Activated T-helper 17 cell treated with anti-CD3 and anti-CD28 coated beads, Interleukin-2, amount 50 U/mL, for 72 hours (primary cell): ENCODE results near the gene KLHL28. TPM values are rescaled to one million over a fixed set of nuclear protein-coding genes. Genes with fewer than 3 reads are reported as not detected.
A peak's percentile ranks its signal among the peaks of the same experiment; 100 is the strongest.

Source experiments
- ATAC-seq: fragments of 150-1000 bp; cut with Tn5 transposase; replicated peaks from 2 replicates; pipeline ENCODE4 v1.10.0; 2021; ENCODE audit warnings: mild to moderate bottlenecking, moderate library complexity
- H3K27ac Mint-ChIP-seq: one replicate; pipeline ENCODE4 v1.8.0; 2022; ENCODE audit warnings: mixed read lengths
- H3K27me3 Mint-ChIP-seq: one replicate; pipeline ENCODE4 v1.8.0; 2022; ENCODE audit warnings: mixed read lengths
- H3K36me3 Mint-ChIP-seq: one replicate; pipeline ENCODE4 v1.8.0; 2022; ENCODE audit warnings: low read depth, mild to moderate bottlenecking, mixed read lengths
- H3K4me1 Mint-ChIP-seq: one replicate; pipeline ENCODE4 v1.8.0; 2022; ENCODE audit warnings: mixed read lengths
- H3K4me3 Mint-ChIP-seq: one replicate; pipeline ENCODE4 v1.8.0; 2022; ENCODE audit warnings: mild to moderate bottlenecking, mixed read lengths
- H3K9me3 Mint-ChIP-seq: one replicate; pipeline ENCODE4 v1.8.0; 2022; ENCODE audit warnings: mixed read lengths
- total RNA-seq, 2 donors: library from RNA; stranded (reverse); gene quantifications; one replicate each; pipeline ENCODE4 v1.2.3, GENCODE V29; 2022

Gene KLHL28
- total RNA-seq, 2 donors from 2014 or later, result 13.0 to 25.7 TPM

DNA sequence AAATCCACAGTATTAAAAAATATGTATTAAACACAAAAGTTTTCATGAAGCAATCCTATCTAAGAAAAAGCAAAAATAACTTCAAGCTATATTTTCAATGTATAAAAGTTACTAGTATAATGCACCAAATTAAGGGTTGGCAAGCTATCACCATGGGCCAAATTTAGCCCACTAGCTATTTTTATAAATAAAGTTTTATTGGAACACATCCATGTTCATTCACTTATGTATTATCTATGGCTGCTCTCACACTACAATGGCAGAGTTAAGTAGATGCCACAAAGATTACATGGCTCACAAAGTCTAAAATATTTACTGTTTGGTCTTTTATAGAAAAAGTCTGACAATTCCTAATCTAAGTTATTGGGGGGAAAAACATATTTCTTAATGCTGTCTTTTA is 17.6 kb downstream of the KLHL28 start:
- H3K4me1 Mint-ChIP-seq, result peaks cover 30% of the 10 kb centered on the region
- H3K4me3 Mint-ChIP-seq, result no peak overlapping the region
- no peak overlapping the region for H3K27ac Mint-ChIP-seq
- no peak for ATAC-seq
- H3K36me3 Mint-ChIP-seq, result peaks cover 89% of the 10 kb centered on the region
- H3K27me3 Mint-ChIP-seq, result no peaks in the 10 kb centered on the region
- H3K9me3 Mint-ChIP-seq, result no peaks in the 10 kb centered on the region

DNA sequence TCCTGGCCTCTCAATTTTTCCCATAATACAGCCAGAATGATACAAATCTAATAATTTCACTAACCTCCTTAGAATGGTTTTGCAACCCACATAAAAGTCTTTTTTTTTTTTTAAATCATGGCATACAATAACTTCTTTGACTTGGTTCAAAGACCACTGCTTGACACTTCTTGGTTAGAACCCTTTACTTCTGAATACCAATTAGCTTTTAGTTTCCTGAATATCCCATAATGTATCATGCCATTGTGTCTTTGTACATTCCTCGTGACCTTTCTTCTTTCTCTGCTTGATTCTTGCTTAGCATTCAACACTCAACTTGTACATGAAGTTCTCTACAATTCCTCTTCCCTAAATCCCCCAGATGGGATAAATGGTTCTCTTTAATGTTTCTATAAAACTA is 19.3 kb downstream of the KLHL28 start:
- H3K4me1 Mint-ChIP-seq, result peaks cover 25% of the 10 kb centered on the region
- H3K27ac Mint-ChIP-seq, result no peak overlapping the region
- H3K4me3 Mint-ChIP-seq, result no peak overlapping the region
- no peaks in the 10 kb centered on the region for H3K9me3 Mint-ChIP-seq
- H3K27me3 Mint-ChIP-seq, result no peaks in the 10 kb centered on the region
- ATAC-seq, result no peak
- peaks cover 93% of the 10 kb centered on the region for H3K36me3 Mint-ChIP-seq

DNA sequence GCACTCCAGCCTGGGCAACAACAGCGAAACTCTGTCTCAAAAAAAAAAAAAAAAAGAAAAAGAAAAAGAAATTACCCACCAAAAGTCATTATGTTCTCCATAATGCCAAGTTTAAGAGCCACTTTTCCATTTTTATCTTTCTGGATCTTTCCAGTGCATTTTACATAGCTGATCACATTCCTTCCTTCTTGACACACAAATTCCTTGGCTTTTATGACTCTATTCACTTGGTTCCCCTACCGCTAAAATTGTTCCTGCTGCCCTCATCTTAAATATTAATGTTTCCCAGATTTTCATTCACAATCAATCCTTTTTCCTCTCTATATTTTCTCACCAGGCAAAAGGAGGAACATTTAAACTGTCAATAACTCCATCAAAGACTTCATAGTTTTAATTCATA is 20.2 kb downstream of the KLHL28 start:
- Mint-ChIP-seq H3K9me3 (no peaks in the 10 kb centered on the region), H3K27me3 (no peaks in the 10 kb centered on the region), H3K4me1 (peaks cover 21% of the 10 kb centered on the region), H3K4me3 (peak overlapping the region; percentile 6), H3K27ac (no peak overlapping the region), H3K36me3 (peaks cover 91% of the 10 kb centered on the region)
- ATAC-seq, result no peak

DNA sequence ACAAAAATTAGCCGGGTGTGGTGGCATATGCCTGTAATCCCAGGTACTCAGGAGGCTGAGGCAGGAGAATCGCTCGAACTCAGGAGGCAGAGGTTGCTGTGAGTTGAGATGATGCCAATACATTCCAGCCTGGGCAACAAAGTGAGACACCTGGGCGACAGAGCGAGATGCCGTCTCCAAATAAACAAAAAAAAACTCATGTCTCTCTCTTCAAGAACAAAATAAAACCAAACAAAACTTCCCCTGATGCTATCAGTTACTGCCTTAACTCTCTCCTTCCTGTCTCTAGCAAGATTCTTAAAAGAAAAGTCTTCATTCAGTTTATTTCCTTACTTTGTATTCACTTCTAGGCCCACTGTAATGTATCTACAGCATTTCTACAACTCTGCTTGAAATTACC is 20.8 kb downstream of the KLHL28 start:
- Mint-ChIP-seq H3K27ac (peak overlapping the region; percentile 84), H3K27me3 (no peaks in the 10 kb centered on the region), H3K36me3 (peaks cover 91% of the 10 kb centered on the region), H3K4me3 (peak overlapping the region; percentile 17), H3K4me1 (peaks cover 27% of the 10 kb centered on the region), H3K9me3 (no peaks in the 10 kb centered on the region)
- no peak for ATAC-seq

GRCh38 chr14:44940211-44940610 is 21.5 kb downstream of the KLHL28 start:
- H3K4me3 Mint-ChIP-seq, result no peak overlapping the region
- ATAC-seq, result no peak
- H3K27ac Mint-ChIP-seq, result peak overlapping the region; percentile 84
- no peaks in the 10 kb centered on the region for H3K27me3 Mint-ChIP-seq
- H3K36me3 Mint-ChIP-seq, result peaks cover 90% of the 10 kb centered on the region
- H3K4me1 Mint-ChIP-seq, result peaks cover 30% of the 10 kb centered on the region
- H3K9me3 Mint-ChIP-seq, result no peaks in the 10 kb centered on the region

- Mint-ChIP-seq H3K9me3 (no peaks in the 10 kb centered on the region), H3K36me3 (peaks cover 90% of the 10 kb centered on the region)
These were observed 24.2 kb downstream of the KLHL28 start for GRCh38 chr14:44937547-44937946.

GRCh38 chr14:44935155-44935554 is 26.6 kb downstream of the KLHL28 start:
- ATAC-seq, result no peak
- H3K4me3 Mint-ChIP-seq, result no peak overlapping the region
- H3K27me3 Mint-ChIP-seq, result no peaks in the 10 kb centered on the region
- no peaks in the 10 kb centered on the region for H3K9me3 Mint-ChIP-seq
- H3K4me1 Mint-ChIP-seq, result peaks cover 15% of the 10 kb centered on the region
- H3K36me3 Mint-ChIP-seq, result peaks cover 83% of the 10 kb centered on the region
- no peak overlapping the region for H3K27ac Mint-ChIP-seq

More at GRCh38 chr14:44937547-44937946, 24.2 kb downstream of the KLHL28 start:
- Mint-ChIP-seq H3K4me3 (no peak overlapping the region), H3K27me3 (no peaks in the 10 kb centered on the region), H3K4me1 (peaks cover 34% of the 10 kb centered on the region), H3K27ac (no peak overlapping the region)
- no peak for ATAC-seq

- Mint-ChIP-seq H3K9me3 (no peaks in the 10 kb centered on the region), H3K27me3 (no peaks in the 10 kb centered on the region), H3K27ac (peak overlapping the region; percentile 52), H3K4me3 (peak overlapping the region; percentile 66), H3K36me3 (peaks cover 39% of the 10 kb centered on the region), H3K4me1 (peaks cover 8% of the 10 kb centered on the region)
- peak; percentile 77 for ATAC-seq
These were observed 33.0 kb downstream of the KLHL28 start for GRCh38 chr14:44928793-44929192.

- peaks cover 21% of the 10 kb centered on the region for H3K27me3 Mint-ChIP-seq
These were observed 46.9 kb downstream of the KLHL28 start for GRCh38 chr14:44914849-44915248.

GRCh38 chr14:44912041-44912869 is 49.5 kb downstream of the KLHL28 start:
- Mint-ChIP-seq H3K4me1 (peaks cover 4% of the 10 kb centered on the region), H3K9me3 (no peaks in the 10 kb centered on the region), H3K36me3 (no peaks in the 10 kb centered on the region), H3K27me3 (peaks cover 23% of the 10 kb centered on the region), H3K4me3 (peak overlapping the region; percentile 21), H3K27ac (no peak overlapping the region)
- no peak for ATAC-seq

More at GRCh38 chr14:44914849-44915248, 46.9 kb downstream of the KLHL28 start:
- Mint-ChIP-seq H3K36me3 (no peaks in the 10 kb centered on the region), H3K4me3 (no peak overlapping the region), H3K27ac (no peak overlapping the region), H3K4me1 (peaks cover 4% of the 10 kb centered on the region), H3K9me3 (no peaks in the 10 kb centered on the region)
- no peak for ATAC-seq

- Mint-ChIP-seq H3K36me3 (no peaks in the 10 kb centered on the region), H3K4me1 (peaks cover 4% of the 10 kb centered on the region), H3K4me3 (no peak overlapping the region), H3K27ac (no peak overlapping the region), H3K9me3 (no peaks in the 10 kb centered on the region), H3K27me3 (peaks cover 23% of the 10 kb centered on the region)
- ATAC-seq, result no peak
These were observed 50.9 kb downstream of the KLHL28 start for GRCh38 chr14:44910821-44911220.

- Mint-ChIP-seq H3K36me3 (peaks cover 19% of the 10 kb centered on the region), H3K4me1 (peaks cover 5% of the 10 kb centered on the region), H3K27me3 (no peaks in the 10 kb centered on the region), H3K9me3 (no peaks in the 10 kb centered on the region), H3K27ac (no peak overlapping the region), H3K4me3 (no peak overlapping the region)
- ATAC-seq, result no peak
These were observed 60.1 kb downstream of the KLHL28 start for GRCh38 chr14:44901696-44902095.

DNA sequence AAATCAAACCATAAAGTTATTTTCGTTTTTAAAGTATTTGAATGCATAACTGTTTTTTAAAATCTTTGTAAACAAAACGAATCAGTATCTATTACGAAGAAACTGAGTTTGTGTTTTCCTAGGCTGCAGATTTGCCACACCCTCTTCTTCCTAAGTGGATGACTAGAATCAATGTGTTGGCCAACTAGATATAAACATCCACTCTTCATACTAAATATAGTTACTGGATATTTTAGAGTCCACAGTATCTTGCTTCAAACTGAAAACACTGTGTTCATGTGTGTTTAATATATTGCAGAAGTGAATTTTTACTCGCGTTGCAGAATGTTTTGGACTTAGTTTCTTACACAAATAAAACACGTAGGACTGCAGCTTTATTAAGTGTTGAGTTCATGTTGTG is 63.2 kb downstream of the KLHL28 start:
- Mint-ChIP-seq H3K9me3 (no peaks in the 10 kb centered on the region), H3K4me3 (peak overlapping the region; percentile 78), H3K36me3 (peaks cover 4% of the 10 kb centered on the region), H3K27ac (peak overlapping the region; percentile 74), H3K27me3 (no peaks in the 10 kb centered on the region), H3K4me1 (peaks cover 5% of the 10 kb centered on the region)
- ATAC-seq, result no peak

- H3K9me3 Mint-ChIP-seq, result no peaks in the 10 kb centered on the region
- H3K4me3 Mint-ChIP-seq, result peak overlapping the region; percentile 78
- H3K36me3 Mint-ChIP-seq, result peaks cover 4% of the 10 kb centered on the region
- peaks cover 5% of the 10 kb centered on the region for H3K4me1 Mint-ChIP-seq
- H3K27me3 Mint-ChIP-seq, result no peaks in the 10 kb centered on the region
- H3K27ac Mint-ChIP-seq, result peak overlapping the region; percentile 74
- no peak for ATAC-seq
These were observed 63.9 kb downstream of the KLHL28 start for GRCh38 chr14:44897845-44898151.

DNA sequence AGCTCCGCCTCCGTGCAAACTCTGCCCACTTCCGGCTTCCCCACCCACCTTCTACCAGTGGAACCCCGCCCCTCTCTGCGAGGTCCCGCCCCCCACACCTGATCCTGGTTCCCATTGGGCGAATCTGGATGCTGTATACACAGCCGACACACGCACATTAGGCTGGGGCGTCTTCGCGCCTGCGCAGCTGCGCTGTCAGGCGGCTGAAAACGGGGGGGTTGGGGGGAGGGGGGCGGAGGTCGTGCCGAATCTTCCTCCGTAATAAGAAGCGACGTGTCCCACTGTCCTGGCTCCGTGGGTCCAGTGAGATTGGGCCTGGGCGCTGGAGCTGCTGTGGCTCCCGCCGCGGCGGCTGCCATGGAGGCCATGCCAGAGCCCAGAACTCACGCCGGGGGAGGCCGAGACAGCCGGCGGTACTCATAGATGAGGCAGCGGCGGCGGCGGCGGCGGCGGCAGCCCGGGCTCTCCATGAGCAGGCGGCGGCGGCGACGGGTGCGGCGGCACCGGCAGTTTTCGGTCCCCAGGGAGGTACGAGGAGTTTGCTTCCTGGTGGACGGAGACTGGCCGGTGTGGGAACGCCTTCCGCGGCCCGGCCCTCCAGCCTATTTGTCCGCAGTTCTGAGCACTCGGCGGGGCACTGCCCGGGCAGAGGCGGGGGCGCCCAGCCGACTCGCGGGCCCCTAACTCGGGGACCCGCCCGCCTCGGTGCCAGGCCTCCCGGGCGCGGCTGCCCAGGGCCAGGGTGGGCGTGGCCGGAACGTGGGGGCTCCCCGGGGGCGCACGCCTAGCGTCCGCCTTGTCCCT is 64.5 kb downstream of the KLHL28 start:
- peak overlapping the region; percentile 78 for H3K4me3 Mint-ChIP-seq
- no peaks in the 10 kb centered on the region for H3K9me3 Mint-ChIP-seq
- H3K36me3 Mint-ChIP-seq, result peaks cover 4% of the 10 kb centered on the region
- peak overlapping the region; percentile 93 for H3K27ac Mint-ChIP-seq
- H3K4me1 Mint-ChIP-seq, result peaks cover 6% of the 10 kb centered on the region
- no peaks in the 10 kb centered on the region for H3K27me3 Mint-ChIP-seq
- peak; percentile 97 for ATAC-seq
